ENCODE results near the gene ZBTB7C.

Gene ZBTB7C

GRCh38 chr18:48399303-48400075, 9.7 kb downstream of the ZBTB7C start:
- H3K9ac ChIP-seq (ENCODE audit: low read length): no peak overlapping the region
- peaks cover 6% of the 10 kb centered on the region; the same call in 1 of the 2 replicates for H3K4me1 ChIP-seq (ENCODE audit: control insufficient read depth, insufficient read depth, low read length)
- H3K36me3 ChIP-seq (ENCODE audit: control insufficient read depth, insufficient read depth, low read length): no peaks in the 10 kb centered on the region
- no peak overlapping the region for H3K27ac ChIP-seq (ENCODE audit: low read depth, low read length)
- H3K4me3 ChIP-seq (ENCODE audit: low read depth, low read length): no peak overlapping the region
- peaks cover 16% of the 10 kb centered on the region for H3K27me3 ChIP-seq (ENCODE audit: control insufficient read depth, insufficient read depth, low read length)
- H3K9me3 ChIP-seq (ENCODE audit: control insufficient read depth, insufficient read depth, low read depth, low read length): no peaks in the 10 kb centered on the region

- Histone ChIP-seq H3K4me1 (ENCODE audit: control insufficient read depth, insufficient read depth, low read length) (peaks cover 10% of the 10 kb centered on the region; the same call in 1 of the 2 replicates), H3K9me3 (ENCODE audit: control insufficient read depth, insufficient read depth, low read depth, low read length) (no peaks in the 10 kb centered on the region), H3K4me3 (ENCODE audit: low read depth, low read length) (no peak overlapping the region), H3K9ac (ENCODE audit: low read length) (no peak overlapping the region), H3K36me3 (ENCODE audit: control insufficient read depth, insufficient read depth, low read length) (no peaks in the 10 kb centered on the region), H3K27ac (ENCODE audit: low read depth, low read length) (no peak overlapping the region), H3K27me3 (ENCODE audit: control insufficient read depth, insufficient read depth, low read length) (peaks cover 7% of the 10 kb centered on the region)
Measured at GRCh38 chr18:48398074-48398473, 11.1 kb downstream of the ZBTB7C start.

GRCh38 chr18:48397021-48397420, 12.2 kb downstream of the ZBTB7C start:
- H3K9me3 ChIP-seq (ENCODE audit: control insufficient read depth, insufficient read depth, low read depth, low read length): no peaks in the 10 kb centered on the region
- H3K27ac ChIP-seq (ENCODE audit: low read depth, low read length): no peak overlapping the region
- H3K27me3 ChIP-seq (ENCODE audit: control insufficient read depth, insufficient read depth, low read length): peaks cover 4% of the 10 kb centered on the region; the same call in 1 of the 2 replicates
- no peak overlapping the region for H3K9ac ChIP-seq (ENCODE audit: low read length)
- H3K4me3 ChIP-seq (ENCODE audit: low read depth, low read length): no peak overlapping the region
- H3K4me1 ChIP-seq (ENCODE audit: control insufficient read depth, insufficient read depth, low read length): peaks cover 10% of the 10 kb centered on the region; the same call in 1 of the 2 replicates
- H3K36me3 ChIP-seq (ENCODE audit: control insufficient read depth, insufficient read depth, low read length): no peaks in the 10 kb centered on the region

- H3K27ac ChIP-seq (ENCODE audit: low read depth, low read length): no peak overlapping the region
- no peak overlapping the region for H3K9ac ChIP-seq (ENCODE audit: low read length)
- H3K27me3 ChIP-seq (ENCODE audit: control insufficient read depth, insufficient read depth, low read length): peaks cover 8% of the 10 kb centered on the region; the same call in 1 of the 2 replicates
- H3K9me3 ChIP-seq (ENCODE audit: control insufficient read depth, insufficient read depth, low read depth, low read length): no peaks in the 10 kb centered on the region
- H3K4me1 ChIP-seq (ENCODE audit: control insufficient read depth, insufficient read depth, low read length): peaks cover 10% of the 10 kb centered on the region; the same call in 1 of the 2 replicates
- no peaks in the 10 kb centered on the region for H3K36me3 ChIP-seq (ENCODE audit: control insufficient read depth, insufficient read depth, low read length)
- no peak overlapping the region for H3K4me3 ChIP-seq (ENCODE audit: low read depth, low read length)
Measured at GRCh38 chr18:48396561-48396960, 12.6 kb downstream of the ZBTB7C start.

GRCh38 chr18:48395646-48396045, 13.5 kb downstream of the ZBTB7C start:
- H3K27ac ChIP-seq (ENCODE audit: low read depth, low read length): no peak overlapping the region
- peaks cover 8% of the 10 kb centered on the region; the same call in 1 of the 2 replicates for H3K27me3 ChIP-seq (ENCODE audit: control insufficient read depth, insufficient read depth, low read length)
- peaks cover 10% of the 10 kb centered on the region; the same call in 1 of the 2 replicates for H3K4me1 ChIP-seq (ENCODE audit: control insufficient read depth, insufficient read depth, low read length)
- H3K4me3 ChIP-seq (ENCODE audit: low read depth, low read length): no peak overlapping the region
- H3K9ac ChIP-seq (ENCODE audit: low read length): no peak overlapping the region
- H3K36me3 ChIP-seq (ENCODE audit: control insufficient read depth, insufficient read depth, low read length): no peaks in the 10 kb centered on the region
- H3K9me3 ChIP-seq (ENCODE audit: control insufficient read depth, insufficient read depth, low read depth, low read length): no peaks in the 10 kb centered on the region

- Histone ChIP-seq H3K4me1 (ENCODE audit: control insufficient read depth, insufficient read depth, low read length) (peaks cover 10% of the 10 kb centered on the region; the same call in 1 of the 2 replicates), H3K4me3 (ENCODE audit: low read depth, low read length) (no peak overlapping the region), H3K9me3 (ENCODE audit: control insufficient read depth, insufficient read depth, low read depth, low read length) (no peaks in the 10 kb centered on the region), H3K36me3 (ENCODE audit: control insufficient read depth, insufficient read depth, low read length) (no peaks in the 10 kb centered on the region), H3K27me3 (ENCODE audit: control insufficient read depth, insufficient read depth, low read length) (peaks cover 8% of the 10 kb centered on the region; the same call in 1 of the 2 replicates), H3K27ac (ENCODE audit: low read depth, low read length) (no peak overlapping the region), H3K9ac (ENCODE audit: low read length) (no peak overlapping the region)
Measured at GRCh38 chr18:48394176-48394575, 15.0 kb downstream of the ZBTB7C start.

- Histone ChIP-seq H3K4me1 (ENCODE audit: control insufficient read depth, insufficient read depth, low read length) (peaks cover 10% of the 10 kb centered on the region; the same call in 1 of the 2 replicates), H3K36me3 (ENCODE audit: control insufficient read depth, insufficient read depth, low read length) (no peaks in the 10 kb centered on the region), H3K9me3 (ENCODE audit: control insufficient read depth, insufficient read depth, low read depth, low read length) (no peaks in the 10 kb centered on the region), H3K4me3 (ENCODE audit: low read depth, low read length) (no peak overlapping the region), H3K27ac (ENCODE audit: low read depth, low read length) (no peak overlapping the region), H3K27me3 (ENCODE audit: control insufficient read depth, insufficient read depth, low read length) (peaks cover 8% of the 10 kb centered on the region; the same call in 1 of the 2 replicates), H3K9ac (ENCODE audit: low read length) (no peak overlapping the region)
Measured at GRCh38 chr18:48393776-48394175, 15.4 kb downstream of the ZBTB7C start.

- H3K4me3 ChIP-seq (ENCODE audit: low read depth, low read length): no peak overlapping the region
- H3K4me1 ChIP-seq (ENCODE audit: control insufficient read depth, insufficient read depth, low read length): peaks cover 8% of the 10 kb centered on the region; the same call in 1 of the 2 replicates
Measured at GRCh38 chr18:48393170-48393569, 16.0 kb downstream of the ZBTB7C start.

GRCh38 chr18:48392268-48392667, 16.9 kb downstream of the ZBTB7C start:
- Histone ChIP-seq H3K36me3 (ENCODE audit: control insufficient read depth, insufficient read depth, low read length) (no peaks in the 10 kb centered on the region), H3K4me3 (ENCODE audit: low read depth, low read length) (no peak overlapping the region), H3K9ac (ENCODE audit: low read length) (no peak overlapping the region), H3K9me3 (ENCODE audit: control insufficient read depth, insufficient read depth, low read depth, low read length) (no peaks in the 10 kb centered on the region), H3K27ac (ENCODE audit: low read depth, low read length) (no peak overlapping the region), H3K4me1 (ENCODE audit: control insufficient read depth, insufficient read depth, low read length) (peaks cover 6% of the 10 kb centered on the region; the same call in 1 of the 2 replicates), H3K27me3 (ENCODE audit: control insufficient read depth, insufficient read depth, low read length) (0 out of 2 replicates have a peak, but pooled peaks cover 4% of the 10 kb centered on the region)

More at GRCh38 chr18:48393170-48393569, 16.0 kb downstream of the ZBTB7C start:
- H3K36me3 ChIP-seq (ENCODE audit: control insufficient read depth, insufficient read depth, low read length): no peaks in the 10 kb centered on the region
- peaks cover 8% of the 10 kb centered on the region; the same call in 1 of the 2 replicates for H3K27me3 ChIP-seq (ENCODE audit: control insufficient read depth, insufficient read depth, low read length)
- no peak overlapping the region for H3K9ac ChIP-seq (ENCODE audit: low read length)
- no peaks in the 10 kb centered on the region for H3K9me3 ChIP-seq (ENCODE audit: control insufficient read depth, insufficient read depth, low read depth, low read length)
- no peak overlapping the region for H3K27ac ChIP-seq (ENCODE audit: low read depth, low read length)

- H3K36me3 ChIP-seq (ENCODE audit: control insufficient read depth, insufficient read depth, low read length): no peaks in the 10 kb centered on the region
- no peak overlapping the region for H3K4me3 ChIP-seq (ENCODE audit: low read depth, low read length)
- 0 out of 2 replicates have a peak, but pooled peaks cover 4% of the 10 kb centered on the region for H3K27me3 ChIP-seq (ENCODE audit: control insufficient read depth, insufficient read depth, low read length)
- H3K9ac ChIP-seq (ENCODE audit: low read length): no peak overlapping the region
- no peaks in the 10 kb centered on the region for H3K9me3 ChIP-seq (ENCODE audit: control insufficient read depth, insufficient read depth, low read depth, low read length)
- peaks cover 6% of the 10 kb centered on the region; the same call in 1 of the 2 replicates for H3K4me1 ChIP-seq (ENCODE audit: control insufficient read depth, insufficient read depth, low read length)
- H3K27ac ChIP-seq (ENCODE audit: low read depth, low read length): no peak overlapping the region
Measured at GRCh38 chr18:48391868-48392267, 17.3 kb downstream of the ZBTB7C start.

- Histone ChIP-seq H3K4me3 (ENCODE audit: low read depth, low read length) (no peak overlapping the region), H3K9me3 (ENCODE audit: control insufficient read depth, insufficient read depth, low read depth, low read length) (no peaks in the 10 kb centered on the region), H3K4me1 (ENCODE audit: control insufficient read depth, insufficient read depth, low read length) (peaks cover 6% of the 10 kb centered on the region; the same call in 1 of the 2 replicates), H3K27me3 (ENCODE audit: control insufficient read depth, insufficient read depth, low read length) (0 out of 2 replicates have a peak, but pooled peaks cover 4% of the 10 kb centered on the region), H3K9ac (ENCODE audit: low read length) (no peak overlapping the region), H3K36me3 (ENCODE audit: control insufficient read depth, insufficient read depth, low read length) (no peaks in the 10 kb centered on the region), H3K27ac (ENCODE audit: low read depth, low read length) (no peak overlapping the region)
Measured at GRCh38 chr18:48390641-48391040, 18.5 kb downstream of the ZBTB7C start.
